ENCODE data around the gene GNAO1.

GNAO1 gene

GRCh38 chr16:56278196-56278855, 87.0 kb downstream of the GNAO1 start:
- no peak overlapping the region for H3K4me3 ChIP-seq (ENCODE audit: low read length)
- H3K4me2 ChIP-seq (ENCODE audit: low read depth, low read length): no peak overlapping the region
- H3K4me1 ChIP-seq (ENCODE audit: low read length): no peaks in the 10 kb centered on the region
- H4K20me1 ChIP-seq (ENCODE audit: insufficient read depth, low read length): no peaks in the 10 kb centered on the region
- H3K79me2 ChIP-seq (ENCODE audit: low read length): no peaks in the 10 kb centered on the region
- no peak overlapping the region for H2AFZ ChIP-seq (ENCODE audit: low read length)
- no peaks in the 10 kb centered on the region for H3F3A ChIP-seq (ENCODE audit: insufficient read depth, low read length)
- no peaks in the 10 kb centered on the region for H3K27me3 ChIP-seq (replicated peaks; ENCODE audit: insufficient read depth, low read length)
- H3K9me3 ChIP-seq (replicated peaks; ENCODE audit: insufficient read depth, low read length): no peaks in the 10 kb centered on the region
- no peak overlapping the region for H3K27ac ChIP-seq (ENCODE audit: low read length)
- TF ChIP-seq CTCF (IDR thresholded peaks at IDR 0.05; ENCODE audit: low read length) (no peak), EZH2phosphoT487 (IDR thresholded peaks at IDR 0.05; ENCODE audit: low read length) (no peak), EZH2 (optimal IDR thresholded peaks at IDR 0.05; ENCODE audit: low read depth, low read length) (no peak)
- no peaks in the 10 kb centered on the region for H3K36me3 ChIP-seq (replicated peaks; ENCODE audit: insufficient read depth, low read length)
- no peak for DNase-seq
- H3K9me2 ChIP-seq (replicated peaks; ENCODE audit: insufficient read depth, low read length): no peaks in the 10 kb centered on the region
- H3K9ac ChIP-seq (ENCODE audit: low read length): no peak overlapping the region

- H3K4me1 ChIP-seq (ENCODE audit: low read length): no peaks in the 10 kb centered on the region
- H2AFZ ChIP-seq (ENCODE audit: low read length): no peak overlapping the region
- H3K36me3 ChIP-seq (replicated peaks; ENCODE audit: insufficient read depth, low read length): no peaks in the 10 kb centered on the region
- no peaks in the 10 kb centered on the region for H4K20me1 ChIP-seq (ENCODE audit: insufficient read depth, low read length)
- DNase-seq: no peak
- no peaks in the 10 kb centered on the region for H3F3A ChIP-seq (ENCODE audit: insufficient read depth, low read length)
- H3K27ac ChIP-seq (ENCODE audit: low read length): no peak overlapping the region
- no peak overlapping the region for H3K4me2 ChIP-seq (ENCODE audit: low read depth, low read length)
- H3K9me2 ChIP-seq (replicated peaks; ENCODE audit: insufficient read depth, low read length): no peaks in the 10 kb centered on the region
- no peaks in the 10 kb centered on the region for H3K79me2 ChIP-seq (ENCODE audit: low read length)
- no peak overlapping the region for H3K9ac ChIP-seq (ENCODE audit: low read length)
- no peaks in the 10 kb centered on the region for H3K9me3 ChIP-seq (replicated peaks; ENCODE audit: insufficient read depth, low read length)
- no peaks in the 10 kb centered on the region for H3K27me3 ChIP-seq (replicated peaks; ENCODE audit: insufficient read depth, low read length)
- no peak overlapping the region for H3K4me3 ChIP-seq (ENCODE audit: low read length)
- TF ChIP-seq CTCF (IDR thresholded peaks at IDR 0.05; ENCODE audit: low read length) (no peak), EZH2 (optimal IDR thresholded peaks at IDR 0.05; ENCODE audit: low read depth, low read length) (no peak), EZH2phosphoT487 (IDR thresholded peaks at IDR 0.05; ENCODE audit: low read length) (no peak)
These were observed 87.8 kb downstream of the GNAO1 start for GRCh38 chr16:56279132-56279531.

- Histone ChIP-seq H4K20me1 (ENCODE audit: insufficient read depth, low read length) (no peaks in the 10 kb centered on the region), H3K9me2 (replicated peaks; ENCODE audit: insufficient read depth, low read length) (no peaks in the 10 kb centered on the region), H3K79me2 (ENCODE audit: low read length) (no peaks in the 10 kb centered on the region), H3K4me1 (ENCODE audit: low read length) (no peaks in the 10 kb centered on the region), H2AFZ (ENCODE audit: low read length) (no peak overlapping the region), H3K4me2 (ENCODE audit: low read depth, low read length) (no peak overlapping the region), H3K9me3 (replicated peaks; ENCODE audit: insufficient read depth, low read length) (no peaks in the 10 kb centered on the region), H3F3A (ENCODE audit: insufficient read depth, low read length) (no peaks in the 10 kb centered on the region), H3K4me3 (ENCODE audit: low read length) (no peak overlapping the region), H3K36me3 (replicated peaks; ENCODE audit: insufficient read depth, low read length) (no peaks in the 10 kb centered on the region), H3K27ac (ENCODE audit: low read length) (no peak overlapping the region), H3K27me3 (replicated peaks; ENCODE audit: insufficient read depth, low read length) (no peaks in the 10 kb centered on the region), H3K9ac (ENCODE audit: low read length) (no peak overlapping the region)
- DNase-seq: no peak
- TF ChIP-seq EZH2 (optimal IDR thresholded peaks at IDR 0.05; ENCODE audit: low read depth, low read length) (no peak), EZH2phosphoT487 (IDR thresholded peaks at IDR 0.05; ENCODE audit: low read length) (no peak), CTCF (IDR thresholded peaks at IDR 0.05; ENCODE audit: low read length) (no peak)
These were observed 88.6 kb downstream of the GNAO1 start for GRCh38 chr16:56279914-56280313.

Data from MM.1S (cell line).